ENCODE results near the gene CNTNAP5. TPM values are rescaled to one million over a fixed set of nuclear protein-coding genes. Genes with fewer than 3 reads are reported as not detected.

CNTNAP5 gene
- total and polyA plus RNA-seq, 2 of the 8 experiments (the other 6 are each of a cell fraction or from before 2014, with no cell fraction given): 0.11 to 0.76 TPM

DNA sequence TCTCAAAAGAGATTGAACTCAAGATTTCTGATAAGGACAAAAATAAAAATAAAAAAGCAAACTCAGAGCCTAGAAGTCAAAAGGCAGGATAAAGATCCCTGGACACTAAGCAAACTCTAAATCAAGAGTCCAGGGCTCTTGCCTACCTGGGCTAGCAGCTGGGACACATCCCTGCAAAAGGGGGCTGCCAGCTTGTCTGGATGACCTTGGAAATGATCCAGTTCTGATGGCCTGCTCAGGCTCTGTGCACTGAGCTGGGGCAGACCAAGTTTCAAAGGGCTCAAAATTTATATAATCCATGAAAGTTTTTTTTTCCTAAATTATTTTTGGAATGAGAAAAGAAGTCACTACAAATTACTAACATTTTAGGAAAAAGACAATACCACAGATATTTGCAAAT lies 557.3 kb downstream of the CNTNAP5 start:
- FAIRE-seq: no peak

More for the DNA sequence above, 557.3 kb downstream of the CNTNAP5 start:
- Histone ChIP-seq H4K5ac (ENCODE audit: insufficient read length, low read depth, low read length) (no peak overlapping the region), H2BK5ac (ENCODE audit: low read depth, low read length) (no peak overlapping the region), H3K4me3 (ENCODE audit: extremely low read depth in 1 of 4, insufficient read depth in 2 of 4, low read depth in 3 of 4, low read length in 4 of 4) (no peak overlapping the region), H4K91ac (replicated peaks; ENCODE audit: insufficient read length, low read length) (no peak overlapping the region), H3K4ac (replicated peaks; ENCODE audit: insufficient read length, low read depth, low read length) (no peak overlapping the region), H3K27me3 (replicated peaks in 1 of 4; ENCODE audit: control insufficient read depth in 3 of 4, extremely low read depth in 1 of 4, insufficient read depth in 3 of 4, low read length in 3 of 4) (no peaks in the 10 kb centered on the region), H2BK120ac (replicated peaks; ENCODE audit: low read depth, low read length) (no peak overlapping the region), H2AFZ (ENCODE audit: low read length) (no peak overlapping the region), H3K36me3 (ENCODE audit: control insufficient read depth in 2 of 4, insufficient read depth in 4 of 4, low read length in 3 of 4) (no peaks in the 10 kb centered on the region), H3K14ac (ENCODE audit: insufficient read length) (no peak overlapping the region), H4K20me1 (replicated peaks in 1 of 2; ENCODE audit: control insufficient read depth in 1 of 2, insufficient read depth in 2 of 2, low read length in 2 of 2) (no peaks in the 10 kb centered on the region), H3K4me1 (replicated peaks in 1 of 4; ENCODE audit: control insufficient read depth in 3 of 4, insufficient read depth in 4 of 4, low read length in 3 of 4) (peaks cover 0 to 4% (median 1%) of the 10 kb centered on the region in 4 experiments; a peak in 2 of 7 replicates), H2BK12ac (ENCODE audit: low read depth, low read length) (no peak overlapping the region), H3K23ac (ENCODE audit: insufficient read length) (no peak overlapping the region), H3K79me1 (ENCODE audit: low read depth, low read length) (no peaks in the 10 kb centered on the region), H2BK15ac (ENCODE audit: low read length) (no peak overlapping the region), H3K79me2 (ENCODE audit: control insufficient read depth in 1 of 2, insufficient read depth in 2 of 2, low read length in 2 of 2) (no peaks in the 10 kb centered on the region), H4K8ac (ENCODE audit: extremely low read depth, insufficient read depth, low read length) (no peak overlapping the region), H3K56ac (replicated peaks; ENCODE audit: insufficient read length, low read depth, low read length) (no peak overlapping the region), H3K9me3 (ENCODE audit: insufficient read depth in 2 of 2, low read depth in 1 of 2, low read length in 1 of 2) (no peaks in the 10 kb centered on the region), H3K18ac (ENCODE audit: extremely low read depth, low read length) (no peak overlapping the region), H2BK20ac (ENCODE audit: low read length) (no peak overlapping the region), H3K27ac (ENCODE audit: low read depth, low read length) (no peak overlapping the region), H2AK5ac (ENCODE audit: low read depth, low read length) (no peak overlapping the region), H3K23me2 (ENCODE audit: low read depth, low read length) (no peaks in the 10 kb centered on the region), H3K9ac (replicated peaks in 1 of 4; ENCODE audit: extremely low read depth in 1 of 4, low read depth in 3 of 4, low read length in 3 of 4) (no peak overlapping the region), H3K4me2 (ENCODE audit: insufficient read depth in 1 of 2, low read depth in 2 of 2, low read length in 2 of 2) (no peak overlapping the region)
- ChIA-PET POLR2A (ENCODE audit: partially characterized antibody) (no interaction called here), CTCF (ENCODE audit: partially characterized antibody) (no interaction called here)
- no peak for DNase-seq (ENCODE audit: low read depth in 1 of 2, low spot score in 2 of 2)
- TF ChIP-seq SP2 (IDR thresholded peaks at IDR 0.05; ENCODE audit: low read length): no peak

Measured in H1 (cell line).